ENCODE results near the gene CISD2.
"Not testable (repeated sequence)": the region's sequence is repeated elsewhere in the genome, so short reads cannot be mapped to it uniquely, and the experiment has no call there.

Gene CISD2

GRCh38 chr4:102868781-102869568 is at the start of gene CISD2:
TSS of gene CISD2 (plus strand) at chr4:102868992. CDS start at chr4:102869085, 93 bp downstream.
- DNase-seq (ENCODE audit: low read depth in 2 of 2): peak; percentile 82 to 87

- not testable (repeated sequence) for DNase-seq (ENCODE audit: low read depth in 2 of 2)
Observed at GRCh38 chr4:102819100-102819499, 49.7 kb upstream of the CISD2 start.

- DNase-seq (ENCODE audit: low read depth in 2 of 2): no peak
Observed at GRCh38 chr4:102819588-102820365, 49.0 kb upstream of the CISD2 start.

- no peak for DNase-seq (ENCODE audit: low read depth in 2 of 2)
Observed at GRCh38 chr4:102823464-102823863, 45.3 kb upstream of the CISD2 start.

- no peak for DNase-seq (ENCODE audit: low read depth in 2 of 2)
Observed at GRCh38 chr4:102823897-102824296, 44.9 kb upstream of the CISD2 start.

- DNase-seq (ENCODE audit: low read depth in 2 of 2): no peak
Observed at GRCh38 chr4:102824398-102824797, 44.4 kb upstream of the CISD2 start.

- DNase-seq (ENCODE audit: low read depth in 2 of 2): no peak
Observed at GRCh38 chr4:102825261-102826091, 43.3 kb upstream of the CISD2 start.

GRCh38 chr4:102826105-102826889 is 42.5 kb upstream of the CISD2 start:
- no peak for DNase-seq (ENCODE audit: low read depth in 2 of 2)

- peak; percentile 87 to 89 for DNase-seq (ENCODE audit: low read depth in 2 of 2)
Observed at GRCh38 chr4:102826890-102827673, 41.7 kb upstream of the CISD2 start, which contains the start of gene UBE2D3. TSS of gene UBE2D3 (minus strand) at chr4:102827551. CDS start at chr4:102826508, 1,043 bp downstream.

GRCh38 chr4:102827674-102828496 is 40.9 kb upstream of the CISD2 start:
- peak; percentile 98 for DNase-seq (ENCODE audit: low read depth in 2 of 2)

GRCh38 chr4:102828497-102828808 is 40.3 kb upstream of the CISD2 start:
- DNase-seq (ENCODE audit: low read depth in 2 of 2): no peak

- DNase-seq (ENCODE audit: low read depth in 2 of 2): no peak
Observed at GRCh38 chr4:102829803-102830202, 39.0 kb upstream of the CISD2 start.

GRCh38 chr4:102832105-102832504 is 36.7 kb upstream of the CISD2 start:
- DNase-seq (ENCODE audit: low read depth in 2 of 2): no peak

- DNase-seq (ENCODE audit: low read depth in 2 of 2): no peak
Observed at GRCh38 chr4:102832667-102833066, 36.1 kb upstream of the CISD2 start.

GRCh38 chr4:102836596-102836995 is 32.2 kb upstream of the CISD2 start:
- no peak for DNase-seq (ENCODE audit: low read depth in 2 of 2)

- no peak for DNase-seq (ENCODE audit: low read depth in 2 of 2)
Observed at GRCh38 chr4:102842367-102842766, 26.4 kb upstream of the CISD2 start.

- no peak for DNase-seq (ENCODE audit: low read depth in 2 of 2)
Observed at GRCh38 chr4:102843273-102843672, 25.5 kb upstream of the CISD2 start.

- DNase-seq (ENCODE audit: low read depth in 2 of 2): no peak
Observed at GRCh38 chr4:102843938-102844337, 24.9 kb upstream of the CISD2 start.

GRCh38 chr4:102847687-102848086 is 21.1 kb upstream of the CISD2 start:
- no peak for DNase-seq (ENCODE audit: low read depth in 2 of 2)
